Skeletal muscle satellite cell (primary cell): ENCODE measurements around the gene INPP5A.

Source experiments
- H3K27me3 ChIP-seq: 2 replicates; pipeline ENCODE4 v1.7.0; 2013; ENCODE audit warnings: low read length; ENCODE audit not compliant: control insufficient read depth, insufficient read depth
- H3K36me3 ChIP-seq: 2 replicates; pipeline ENCODE4 v1.7.0; 2013; ENCODE audit warnings: mild to moderate bottlenecking, control low read depth, low read length; ENCODE audit not compliant: insufficient read depth
- H3K4me1 ChIP-seq: 2 replicates; pipeline ENCODE4 v1.7.0; 2013; ENCODE audit warnings: low read length; ENCODE audit not compliant: control insufficient read depth, insufficient read depth
- H3K4me2 ChIP-seq: 2 replicates; pipeline ENCODE4 v1.7.0; 2013; ENCODE audit warnings: mild to moderate bottlenecking, low read length
- H3K4me3 ChIP-seq: 2 replicates; pipeline ENCODE4 v1.7.0; 2013; ENCODE audit warnings: low read length
- H3K9ac ChIP-seq: 2 replicates; pipeline ENCODE4 v1.7.0; 2013; ENCODE audit warnings: mild to moderate bottlenecking, low read depth, low read length, moderate library complexity
- H3K9me3 ChIP-seq: replicated peaks from 2 replicates; pipeline ENCODE4 v1.7.0; 2013; ENCODE audit warnings: mild to moderate bottlenecking, control low read depth, low read length

The INPP5A gene

GRCh38 chr10:132535065-132535651 lies 2.4 kb upstream of the INPP5A start:
- Histone ChIP-seq H3K27me3 (no peaks in the 10 kb centered on the region), H3K4me3 (no peak overlapping the region), H3K9ac (no peak overlapping the region), H3K4me2 (no peak overlapping the region), H3K36me3 (no peaks in the 10 kb centered on the region), H3K4me1 (peaks cover 46% of the 10 kb centered on the region), H3K9me3 (peaks cover 10% of the 10 kb centered on the region)

DNA sequence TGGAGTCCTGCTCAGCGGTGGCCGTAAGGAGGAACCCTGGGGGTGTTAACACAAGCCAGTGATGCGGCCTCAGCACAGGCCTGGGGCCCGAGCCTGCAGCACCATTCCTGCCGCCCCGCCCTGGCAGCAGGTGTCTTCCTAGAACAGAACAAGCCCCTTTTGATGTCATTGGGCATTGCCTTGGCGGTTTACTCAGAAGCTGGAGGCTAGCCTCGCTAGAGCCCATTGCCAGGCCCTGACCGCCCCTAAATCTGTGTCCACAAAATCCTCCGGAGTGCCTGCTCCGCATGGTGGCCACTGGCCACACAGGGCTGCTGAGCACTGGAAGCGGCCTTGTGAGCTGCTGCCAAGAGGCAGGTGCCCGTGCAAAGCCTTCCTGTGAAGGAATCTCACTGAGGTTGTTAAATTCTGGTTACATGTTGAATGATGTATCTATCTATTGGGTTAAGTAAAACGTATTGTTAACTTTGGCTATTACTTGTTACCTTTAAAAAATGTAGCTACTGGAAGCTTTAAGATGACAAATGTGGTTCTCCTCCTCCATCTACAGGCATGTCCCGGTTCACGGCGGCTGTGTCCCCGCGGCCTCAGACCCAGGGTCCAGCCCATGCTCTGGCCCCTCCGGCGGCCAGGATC lies 1.2 kb upstream of the INPP5A start:
- peak overlapping the region; percentile 81 for H3K9ac ChIP-seq

GRCh38 chr10:132536877-132537683 lies 507 bp upstream of the INPP5A start:
- Histone ChIP-seq H3K9ac (peak overlapping the region; percentile 81), H3K9me3 (peaks cover 2% of the 10 kb centered on the region), H3K36me3 (no peaks in the 10 kb centered on the region), H3K4me2 (peak overlapping the region; percentile 92), H3K4me3 (peak overlapping the region; percentile 85), H3K4me1 (peaks cover 50% of the 10 kb centered on the region), H3K27me3 (no peaks in the 10 kb centered on the region)

More for the DNA sequence above, 1.2 kb upstream of the INPP5A start:
- Histone ChIP-seq H3K27me3 (no peaks in the 10 kb centered on the region), H3K4me3 (peak overlapping the region; percentile 85), H3K9me3 (peaks cover 9% of the 10 kb centered on the region), H3K4me1 (peaks cover 50% of the 10 kb centered on the region), H3K4me2 (peak overlapping the region; percentile 92), H3K36me3 (no peaks in the 10 kb centered on the region)

GRCh38 chr10:132538031-132538789 lies 623 bp downstream of the INPP5A start:
- H3K4me3 ChIP-seq = peak overlapping the region; percentile 75
- no peaks in the 10 kb centered on the region for H3K27me3 ChIP-seq
- H3K9me3 ChIP-seq = no peaks in the 10 kb centered on the region
- peak overlapping the region; percentile 85 for H3K9ac ChIP-seq
- H3K4me2 ChIP-seq = peak overlapping the region; percentile 99
- H3K36me3 ChIP-seq = no peaks in the 10 kb centered on the region
- H3K4me1 ChIP-seq = peaks cover 40% of the 10 kb centered on the region

DNA sequence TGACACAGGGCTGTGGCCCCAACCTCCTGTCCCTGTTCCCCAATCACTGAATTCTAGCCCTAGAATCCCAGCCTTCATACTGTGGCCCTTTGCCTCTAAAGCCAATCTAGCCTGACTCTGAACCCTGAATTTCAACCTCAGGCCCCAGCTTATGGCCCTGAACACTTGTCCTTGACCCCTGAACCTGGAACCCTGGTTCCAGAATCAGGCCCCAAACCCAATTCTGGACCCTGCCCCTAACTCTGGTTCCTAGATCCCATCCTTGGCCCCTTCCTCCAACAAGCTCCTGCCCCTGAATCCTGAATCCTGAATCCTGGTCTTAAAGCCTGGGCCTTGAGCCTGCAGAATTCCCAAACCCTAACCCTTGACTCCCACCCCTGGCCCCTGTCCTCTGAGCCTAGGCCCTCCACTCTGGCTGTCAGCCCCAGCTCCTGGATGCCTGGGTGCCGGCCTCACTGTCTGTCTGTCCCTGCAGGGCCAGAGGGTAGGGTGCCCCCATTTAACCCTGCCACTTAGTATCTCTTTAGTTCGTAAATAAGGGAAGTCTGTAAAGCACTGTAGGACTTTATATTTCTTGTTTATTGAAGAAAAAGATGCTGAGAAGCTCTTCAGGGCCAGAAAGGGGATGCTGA lies 1.3 kb downstream of the INPP5A start:
- H3K9ac ChIP-seq = no peak overlapping the region
- H3K4me2 ChIP-seq = peak overlapping the region; percentile 99
- H3K27me3 ChIP-seq = no peaks in the 10 kb centered on the region
- H3K9me3 ChIP-seq = no peaks in the 10 kb centered on the region
- peak overlapping the region; percentile 75 for H3K4me3 ChIP-seq
- no peaks in the 10 kb centered on the region for H3K36me3 ChIP-seq
- peaks cover 33% of the 10 kb centered on the region for H3K4me1 ChIP-seq

DNA sequence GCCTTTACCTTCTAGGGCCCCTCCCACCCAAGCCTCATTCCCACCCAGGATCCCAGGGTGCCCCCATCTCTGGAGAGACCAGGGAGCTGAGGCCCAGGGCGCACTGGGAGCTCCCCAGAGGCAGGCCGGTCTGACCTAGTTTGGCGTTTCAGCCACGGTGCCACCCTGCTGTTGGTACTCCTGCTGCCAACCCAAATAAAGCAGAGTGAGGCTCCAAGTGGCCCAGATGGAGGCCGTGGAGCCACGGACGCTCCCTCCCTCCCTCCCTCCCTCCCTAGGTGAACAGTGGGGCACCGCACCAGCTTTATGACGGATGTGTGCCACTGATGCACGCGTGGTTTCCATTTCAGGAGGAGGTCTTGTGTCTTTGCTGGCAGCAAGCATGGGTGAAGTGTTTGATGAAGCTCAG lies 1.8 kb downstream of the INPP5A start:
- H3K9me3 ChIP-seq = no peaks in the 10 kb centered on the region
- H3K4me1 ChIP-seq = peaks cover 30% of the 10 kb centered on the region
- H3K4me3 ChIP-seq = no peak overlapping the region
- peak overlapping the region; percentile 99 for H3K4me2 ChIP-seq
- H3K27me3 ChIP-seq = no peaks in the 10 kb centered on the region
- no peaks in the 10 kb centered on the region for H3K36me3 ChIP-seq
- no peak overlapping the region for H3K9ac ChIP-seq

DNA sequence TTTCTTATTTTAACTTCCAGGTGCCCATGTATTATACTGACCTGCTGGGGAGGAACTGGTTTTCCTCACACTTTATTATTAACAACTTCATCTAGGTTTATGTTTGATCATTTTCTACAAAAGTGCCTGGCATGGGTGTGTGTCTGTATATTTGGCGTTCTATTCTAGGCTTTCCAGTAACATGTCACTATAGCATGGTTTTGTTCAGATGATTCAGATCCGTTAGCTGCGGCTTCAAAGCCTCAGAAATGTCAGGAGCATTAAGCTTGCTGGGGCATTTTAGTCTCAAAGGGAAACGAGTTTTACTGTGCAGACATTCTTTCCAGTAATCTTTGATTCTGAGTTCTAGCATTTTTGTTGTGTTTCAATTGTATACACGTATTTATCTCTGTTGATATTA lies 2.3 kb downstream of the INPP5A start:
- H3K4me2 ChIP-seq = no peak overlapping the region
- no peaks in the 10 kb centered on the region for H3K36me3 ChIP-seq
- H3K4me1 ChIP-seq = peaks cover 30% of the 10 kb centered on the region
- no peak overlapping the region for H3K4me3 ChIP-seq
- no peak overlapping the region for H3K9ac ChIP-seq
- H3K9me3 ChIP-seq = no peaks in the 10 kb centered on the region
- H3K27me3 ChIP-seq = no peaks in the 10 kb centered on the region

DNA sequence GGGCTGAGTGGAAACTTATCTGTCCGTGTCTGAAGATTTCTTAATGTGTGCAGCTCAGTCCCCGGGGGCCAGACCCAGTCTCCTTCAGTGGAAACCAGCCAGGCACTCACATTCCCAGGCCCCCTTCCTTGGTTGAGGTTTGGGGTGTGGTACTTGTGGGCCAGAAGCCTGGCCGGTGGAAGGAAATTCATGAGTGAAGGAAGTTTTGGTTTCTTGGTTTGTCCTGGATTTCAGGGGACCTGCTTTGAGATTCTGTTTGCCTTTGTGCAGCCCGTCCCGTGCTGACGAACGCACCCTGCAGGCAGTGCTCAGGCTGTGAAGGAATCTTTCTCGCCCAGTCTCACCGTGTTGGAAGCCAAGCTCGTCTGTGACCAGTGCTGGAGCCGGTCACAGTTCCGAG lies 2.9 kb downstream of the INPP5A start:
- Histone ChIP-seq H3K27me3 (no peaks in the 10 kb centered on the region), H3K4me1 (peaks cover 30% of the 10 kb centered on the region), H3K9me3 (no peaks in the 10 kb centered on the region), H3K36me3 (no peaks in the 10 kb centered on the region), H3K4me3 (no peak overlapping the region), H3K4me2 (no peak overlapping the region), H3K9ac (no peak overlapping the region)

DNA sequence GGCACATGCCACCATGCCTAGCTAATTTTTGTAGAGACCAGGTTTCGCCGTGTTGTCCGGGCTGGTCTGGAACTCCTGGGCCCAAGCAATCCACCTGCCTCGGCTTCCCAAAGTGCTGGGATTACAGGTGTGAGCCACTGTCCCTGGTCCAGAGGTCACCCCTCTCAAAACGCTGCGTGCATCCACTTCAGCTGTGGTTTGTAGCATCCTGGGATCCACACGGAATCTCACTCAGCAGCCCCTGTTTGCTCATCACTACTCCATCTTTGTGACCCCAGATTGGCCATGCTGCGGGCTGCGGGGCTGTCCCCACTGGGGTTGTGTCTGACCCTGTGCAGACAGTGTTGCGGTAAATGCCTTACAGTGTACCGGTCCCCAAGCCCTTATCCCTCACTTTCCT lies 3.5 kb downstream of the INPP5A start:
- no peaks in the 10 kb centered on the region for H3K36me3 ChIP-seq
- no peaks in the 10 kb centered on the region for H3K9me3 ChIP-seq
- no peak overlapping the region for H3K9ac ChIP-seq
- peaks cover 29% of the 10 kb centered on the region for H3K4me1 ChIP-seq
- H3K27me3 ChIP-seq = no peaks in the 10 kb centered on the region
- no peak overlapping the region for H3K4me3 ChIP-seq
- H3K4me2 ChIP-seq = no peak overlapping the region

DNA sequence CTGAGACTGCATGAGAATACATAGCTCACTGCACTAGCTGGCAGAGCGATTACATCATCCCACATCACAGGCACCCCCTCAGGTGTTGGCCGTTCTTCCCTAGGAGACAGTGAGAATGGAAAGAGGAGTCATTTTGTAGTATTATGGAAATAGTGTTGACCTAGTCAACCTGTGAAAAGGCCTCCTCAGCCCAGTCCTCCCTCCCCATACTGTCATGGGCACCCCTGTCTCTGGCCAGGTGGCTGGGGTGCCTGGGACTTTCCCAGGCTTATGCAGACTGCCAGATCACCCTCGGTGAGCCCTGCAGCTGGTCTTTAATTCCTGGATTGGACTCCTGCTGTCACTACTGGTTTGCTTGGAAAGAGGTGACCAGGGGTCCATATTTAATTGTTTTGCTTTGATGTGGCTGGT lies 4.0 kb downstream of the INPP5A start:
- Histone ChIP-seq H3K9ac (no peak overlapping the region), H3K27me3 (no peaks in the 10 kb centered on the region), H3K4me2 (no peak overlapping the region), H3K4me1 (peaks cover 24% of the 10 kb centered on the region), H3K9me3 (no peaks in the 10 kb centered on the region), H3K36me3 (no peaks in the 10 kb centered on the region), H3K4me3 (no peak overlapping the region)
